Epithelial cell of proximal tubule (primary cell): ENCODE measurements around the gene ZNF180. TPM values are rescaled to one million over a fixed set of nuclear protein-coding genes. Genes with fewer than 3 reads are reported as not detected.
"Not testable (repeated sequence)": the region's sequence is repeated elsewhere in the genome, so short reads cannot be mapped to it uniquely, and the experiment has no call there.

Experiments used
- DNase-seq: peaks from one replicate; pipeline ENCODE4 v3.0.0-alpha.2; 2011; ENCODE audit warnings: low read depth
- H3K4me3 ChIP-seq: 2 replicates; pipeline ENCODE4 v1.5.1; 2011; ENCODE audit warnings: low read depth, mild to moderate bottlenecking, low read length
- CTCF ChIP-seq: conservative IDR thresholded peaks from 2 replicates; pipeline ENCODE4 v1.5.1; 2012; ENCODE audit warnings: low read depth, mild to moderate bottlenecking, low read length
- total RNA-seq: library from RNA; depleted of rRNA; stranded (reverse); fragments of >200 nt; gene quantifications from 2 replicates; pipeline ENCODE4 v1.2.3, GENCODE V29; 2015

The ZNF180 gene
- total RNA-seq, 1 donor from 2014 or later = 4.6 TPM

GRCh38 chr19:44499559-44499958, 763 bp downstream of the ZNF180 start:
- no peak for DNase-seq
- H3K4me3 ChIP-seq = peak overlapping the region; percentile 77
- TF ChIP-seq CTCF = peak; percentile 5

DNA sequence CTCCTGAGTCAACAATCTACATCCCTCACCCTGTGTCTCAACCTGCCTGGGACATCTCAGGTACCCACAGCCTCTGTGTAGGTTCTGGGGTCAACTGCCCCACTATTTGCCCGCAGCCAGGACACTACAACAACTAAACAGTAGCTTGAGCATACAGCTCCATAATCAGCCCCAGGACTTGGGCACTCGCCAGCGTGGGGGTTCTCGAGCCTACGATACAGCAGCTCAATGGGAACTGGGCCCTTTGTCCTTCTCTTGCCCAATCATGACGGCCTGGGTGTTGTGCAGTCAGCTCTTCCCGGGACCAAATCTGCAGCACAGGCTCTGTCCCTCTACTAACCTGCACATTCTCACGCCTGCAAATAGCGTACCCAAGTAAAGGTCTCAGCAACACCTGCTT, 1.3 kb downstream of the ZNF180 start:
- DNase-seq = no peak
- H3K4me3 ChIP-seq = peak overlapping the region; percentile 77
- TF ChIP-seq CTCF = no peak

DNA sequence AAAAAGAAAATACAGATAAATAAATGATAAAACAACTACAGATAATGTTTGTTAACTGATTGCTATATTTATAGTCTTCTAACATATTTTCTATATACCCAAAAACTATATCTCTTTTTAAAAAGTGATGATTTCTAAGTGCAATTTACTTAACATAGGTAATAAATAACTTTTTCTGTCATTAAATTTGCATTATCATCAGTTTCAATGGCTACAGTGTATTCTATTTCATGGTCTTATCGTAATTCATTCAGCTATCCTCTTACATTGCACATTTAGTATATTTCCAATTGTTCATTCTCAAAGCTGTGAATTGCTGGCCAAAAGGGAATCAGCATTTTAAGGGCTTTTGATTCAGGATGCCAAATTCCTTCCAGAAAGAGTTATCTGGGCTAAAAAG, 3.6 kb downstream of the ZNF180 start:
- TF ChIP-seq CTCF = no peak
- no peak overlapping the region for H3K4me3 ChIP-seq
- DNase-seq = no peak

DNA sequence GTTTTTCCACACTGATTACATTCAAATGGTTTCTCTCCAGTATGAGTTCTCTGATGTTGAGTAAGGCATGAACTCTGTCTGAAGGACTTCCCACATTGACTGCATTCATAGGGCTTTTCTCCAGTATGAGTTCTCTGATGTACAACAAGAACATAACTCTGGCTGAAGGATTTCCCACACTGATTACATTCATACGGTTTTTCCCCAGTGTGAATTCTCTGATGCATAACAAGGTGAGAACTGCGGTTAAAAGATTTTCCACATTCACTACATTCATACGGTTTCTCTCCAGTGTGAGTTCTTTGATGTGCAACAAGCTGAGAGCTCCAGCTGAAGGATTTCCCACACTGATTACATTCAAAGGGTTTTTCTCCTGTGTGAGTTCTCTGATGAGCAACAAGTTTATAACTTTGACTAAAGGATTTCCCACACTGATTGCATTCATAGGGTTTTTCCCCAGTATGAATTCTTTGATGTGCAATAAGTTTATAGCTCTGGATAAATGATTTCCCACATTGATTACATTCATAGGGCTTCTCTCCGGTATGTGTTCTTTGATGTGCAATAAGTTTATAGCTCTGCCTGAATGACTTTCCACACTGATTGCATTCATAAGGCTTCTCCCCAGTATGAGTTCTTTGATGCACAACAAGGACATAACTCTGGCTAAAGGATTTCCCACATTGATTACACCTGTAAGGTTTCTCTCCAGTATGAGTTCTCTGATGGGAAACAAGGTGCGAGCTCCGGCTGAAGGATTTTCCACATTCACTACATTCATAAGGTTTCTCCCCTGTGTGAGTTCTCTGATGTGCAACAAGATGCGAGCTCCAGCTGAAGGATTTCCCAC, 23.5 kb downstream of the ZNF180 start:
- no peak overlapping the region for H3K4me3 ChIP-seq
- no peak for DNase-seq
- TF ChIP-seq CTCF = no peak

- not testable (repeated sequence) for DNase-seq, H3K4me3 ChIP-seq
These were observed 31.6 kb downstream of the ZNF180 start for GRCh38 chr19:44468730-44469129.

- not testable (repeated sequence) for H3K4me3 ChIP-seq, DNase-seq
These were observed 37.6 kb downstream of the ZNF180 start for GRCh38 chr19:44462600-44463286.

DNA sequence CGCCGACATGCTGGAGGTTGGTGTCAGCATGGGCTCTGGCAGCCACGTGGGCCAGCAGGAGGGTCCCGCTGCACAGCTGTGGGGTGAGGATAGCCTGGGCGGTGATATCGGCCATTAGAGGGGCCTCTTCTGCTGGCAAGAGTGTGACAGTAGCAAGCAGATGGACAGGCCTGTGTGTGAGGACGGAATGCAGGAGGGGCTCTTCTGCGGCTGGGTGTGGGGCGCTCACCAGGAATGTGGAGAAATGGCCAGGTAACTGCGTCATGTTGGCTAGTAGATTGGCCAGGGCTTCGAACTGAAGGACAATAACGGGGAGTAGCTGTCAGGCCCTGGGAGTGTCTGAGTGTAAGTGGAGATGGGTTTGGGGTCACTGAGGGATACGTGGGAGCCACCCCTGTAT, 44.3 kb downstream of the ZNF180 start:
- DNase-seq, H3K4me3 ChIP-seq: not testable (repeated sequence)

GRCh38 chr19:44455100-44455499, 45.2 kb downstream of the ZNF180 start:
- H3K4me3 ChIP-seq = no peak overlapping the region
- no peak for TF ChIP-seq CTCF
- no peak for DNase-seq
